Naive thymus-derived CD8-positive, alpha-beta T cell (primary cell): ENCODE measurements around the gene MRPL54. TPM values are rescaled to one million over a fixed set of nuclear protein-coding genes. Genes with fewer than 3 reads are reported as not detected.

ENCODE experiments used
- ATAC-seq, 2 donors: fragments of 150-1000 bp; cut with Tn5 transposase in 1 of 2; sonication (Bioruptor Pico), chemical (Tn5 transposase) in 1 of 2; 1 replicate in 1 of 2; 2 replicates in 1 of 2; pipeline ENCODE4 v1.10.0; 2021; ENCODE audit warnings: mild to moderate bottlenecking in 2 of 2, moderate library complexity in 2 of 2
- POLR2A ChIA-PET: fragments of 350-600 bp; sonication (Branson Sonifier 250); formaldehyde crosslinking; loops from one replicate; lab custom pipeline; 2021; ENCODE audit warnings: antibody characterized with exemption; lab: Charles Lee
- DNase-seq, 10 donors: peaks; one replicate each; pipeline versions ENCODE4 v3.0.0 to v3.0.0-alpha.2; 2020 to 2022
- H3K27ac Mint-ChIP-seq, 10 donors: one replicate each; pipeline ENCODE4 v1.8.0; 2020 to 2022; ENCODE audit warnings: mild to moderate bottlenecking in 10 of 10, mixed read lengths in 10 of 10, moderate library complexity in 4 of 10, inconsistent platforms in 1 of 10
- H3K27me3 Mint-ChIP-seq, 5 donors: one replicate each; pipeline ENCODE4 v1.8.0; 2021 to 2022; ENCODE audit warnings: mixed read lengths in 5 of 5
- H3K36me3 Mint-ChIP-seq, 3 donors: one replicate each; pipeline ENCODE4 v1.8.0; 2020 to 2022; ENCODE audit warnings: mixed read lengths in 3 of 3, mild to moderate bottlenecking in 2 of 3, inconsistent platforms in 1 of 3
- H3K4me1 Mint-ChIP-seq, 4 donors: one replicate each; pipeline ENCODE4 v1.8.0; 2021 to 2022; ENCODE audit warnings: mixed read lengths in 4 of 4
- H3K4me3 Mint-ChIP-seq, 10 donors: one replicate each; pipeline ENCODE4 v1.8.0; 2020 to 2022; ENCODE audit warnings: mild to moderate bottlenecking in 10 of 10, mixed read lengths in 10 of 10, moderate library complexity in 6 of 10, inconsistent platforms in 1 of 10
- H3K9me3 Mint-ChIP-seq, 9 donors: one replicate each; pipeline ENCODE4 v1.8.0; 2020 to 2022; ENCODE audit warnings: mixed read lengths in 9 of 9, mild to moderate bottlenecking in 3 of 9, inconsistent platforms in 1 of 9, moderate library complexity in 1 of 9
- polyA plus RNA-seq, 3 donors: library from polyadenylated mRNA; unstranded; fragments of 300-500 nt; fragmentation: Illumina TruSeq; gene quantifications; one replicate each; pipeline ENCODE4 v1.2.3, GENCODE V29; 2021
- total RNA-seq, 8 experiments: library from RNA in 2 of 8; stranded (reverse) in 2 of 8; gene quantifications; one replicate each; pipeline ENCODE4 v1.2.3 and lab custom pipeline; 2021 to 2026

Gene MRPL54
- total and polyA plus RNA-seq, 5 experiments from 2014 or later, result 51.6 to 168 (median 92.5) TPM

- POLR2A ChIA-PET, result interaction anchor here (0.6 to 1.6 kb wide), 4 partner anchors 8 to 227 kb away, joined by 3 to 8 read pairs (median 4); partner anchors contain the start of gene MRPL54
- Mint-ChIP-seq H3K27ac (peak overlapping the region in 1 of 10 donors; percentile 25), H3K36me3 (peaks cover 10 to 20% (median 12%) of the 10 kb centered on the region in 3 donors), H3K4me1 (peaks cover 7 to 17% (median 16%) of the 10 kb centered on the region in 4 donors), H3K27me3 (no peaks in the 10 kb centered on the region), H3K4me3 (no peak overlapping the region), H3K9me3 (peaks cover 0 to 28% (median 16%) of the 10 kb centered on the region in 9 donors)
- no peak for DNase-seq
- ATAC-seq, result no peak
Observed at GRCh38 chr19:3781603-3782002, 19.1 kb downstream of the MRPL54 start.

- POLR2A ChIA-PET, result interaction anchor here (0.7 to 1.6 kb wide), 4 partner anchors 14 to 39 kb away, joined by 3 to 5 read pairs (median 4); partner anchors contain the start of gene MRPL54
- peak overlapping the region in 4 of 10 donors; percentile 18 to 43 (median 32) for H3K4me3 Mint-ChIP-seq
- H3K27ac Mint-ChIP-seq, result peak overlapping the region in 3 of 10 donors; percentile 72 to 90 (median 73)
- H3K4me1 Mint-ChIP-seq, result peaks cover 6 to 22% (median 16%) of the 10 kb centered on the region in 4 donors
- peaks cover 0 to 28% (median 16%) of the 10 kb centered on the region in 9 donors for H3K9me3 Mint-ChIP-seq
- DNase-seq (no peak), ATAC-seq (no peak)
- peaks cover 10 to 20% (median 12%) of the 10 kb centered on the region in 3 donors for H3K36me3 Mint-ChIP-seq
- no peaks in the 10 kb centered on the region for H3K27me3 Mint-ChIP-seq
Observed at GRCh38 chr19:3782330-3782729, 19.8 kb downstream of the MRPL54 start.

GRCh38 chr19:3782903-3783302 is 20.4 kb downstream of the MRPL54 start:
- Mint-ChIP-seq H3K27ac (no peak overlapping the region), H3K4me3 (peak overlapping the region in 1 of 10 donors; percentile 20), H3K36me3 (peaks cover 10 to 20% (median 12%) of the 10 kb centered on the region in 3 donors), H3K27me3 (no peaks in the 10 kb centered on the region), H3K4me1 (peaks cover 6 to 26% (median 16%) of the 10 kb centered on the region in 4 donors), H3K9me3 (peaks cover 0 to 26% (median 16%) of the 10 kb centered on the region in 9 donors)
- no peak for DNase-seq
- POLR2A ChIA-PET, result interaction anchor here (0.7 to 1.5 kb wide), 3 partner anchors 29 to 39 kb away, joined by 3 to 7 read pairs (median 5); no protein-coding TSS in a partner anchor
- no peak for ATAC-seq

GRCh38 chr19:3783660-3784584 is 21.4 kb downstream of the MRPL54 start:
- H3K27ac Mint-ChIP-seq, result peak overlapping the region in 3 of 10 donors; percentile 56 to 93 (median 83)
- peak; percentile 33 to 55 for ATAC-seq
- peak in 8 of 10 donors; percentile 35 to 73 (median 48) for DNase-seq
- POLR2A ChIA-PET, result interaction anchor here (1.5 kb wide), 1 partner anchor 28 kb away, joined by 7 read pairs; no protein-coding TSS in a partner anchor
- H3K36me3 Mint-ChIP-seq, result peaks cover 10 to 20% (median 12%) of the 10 kb centered on the region in 3 donors
- H3K4me3 Mint-ChIP-seq, result peak overlapping the region; percentile 65 to 89 (median 82)
- H3K4me1 Mint-ChIP-seq, result peaks cover 6 to 30% (median 18%) of the 10 kb centered on the region in 4 donors
- peaks cover 0 to 26% (median 16%) of the 10 kb centered on the region in 9 donors for H3K9me3 Mint-ChIP-seq
- no peaks in the 10 kb centered on the region for H3K27me3 Mint-ChIP-seq

- peaks cover 0 to 26% (median 16%) of the 10 kb centered on the region in 9 donors for H3K9me3 Mint-ChIP-seq
- no peaks in the 10 kb centered on the region for H3K27me3 Mint-ChIP-seq
- ATAC-seq, result no peak
- peak overlapping the region; percentile 72 to 89 (median 82) for H3K4me3 Mint-ChIP-seq
- DNase-seq, result no peak
- POLR2A ChIA-PET, result interaction anchor here (1.4 to 1.5 kb wide), 2 partner anchors 22 to 28 kb away, joined by 7 read pairs; partner anchors contain the start of gene MRPL54
- peaks cover 9 to 37% (median 24%) of the 10 kb centered on the region in 4 donors for H3K4me1 Mint-ChIP-seq
- H3K27ac Mint-ChIP-seq, result peak overlapping the region in 7 of 10 donors; percentile 19 to 93 (median 66)
- peaks cover 10 to 20% (median 12%) of the 10 kb centered on the region in 3 donors for H3K36me3 Mint-ChIP-seq
Observed at GRCh38 chr19:3784607-3785450, 22.3 kb downstream of the MRPL54 start.

- ATAC-seq, result peak; percentile 55 to 57
- Mint-ChIP-seq H3K4me3 (peak overlapping the region; percentile 72 to 89 (median 82)), H3K4me1 (peaks cover 11 to 41% (median 25%) of the 10 kb centered on the region in 4 donors), H3K9me3 (peaks cover 0 to 26% (median 16%) of the 10 kb centered on the region in 9 donors), H3K36me3 (peaks cover 10 to 20% (median 12%) of the 10 kb centered on the region in 3 donors), H3K27ac (peak overlapping the region in 5 of 10 donors; percentile 29 to 77 (median 44)), H3K27me3 (no peaks in the 10 kb centered on the region)
- POLR2A ChIA-PET, result interaction anchor here (1.4 kb wide), 1 partner anchor 23 kb away, joined by 7 read pairs; the partner anchor contains the start of gene MRPL54
- peak in 3 of 10 donors; percentile 31 to 36 (median 35) for DNase-seq
Observed at GRCh38 chr19:3785451-3785937, 23.0 kb downstream of the MRPL54 start.

- Mint-ChIP-seq H3K27me3 (no peaks in the 10 kb centered on the region), H3K4me1 (peaks cover 12 to 42% (median 24%) of the 10 kb centered on the region in 4 donors), H3K4me3 (peak within 1 kb of the TSS; percentile 72 to 89 (median 82)), H3K27ac (peak within 1 kb of the TSS in 5 of 10 donors; percentile 29 to 77 (median 72)), H3K9me3 (peaks cover 0 to 23% (median 15%) of the 10 kb centered on the region in 9 donors), H3K36me3 (peaks cover 10 to 20% (median 12%) of the 10 kb centered on the region in 3 donors)
- DNase-seq (peak in 6 of 10 donors; percentile 22 to 45 (median 36)), ATAC-seq (peak; percentile 55 to 59)
- POLR2A ChIA-PET, result interaction anchor here (0.7 to 1.4 kb wide), 6 partner anchors 15 to 98 kb away, joined by 3 to 7 read pairs (median 3); partner anchors contain the start of genes APBA3 and MRPL54
Observed at GRCh38 chr19:3785938-3786824, 23.7 kb downstream of the MRPL54 start, which contains the start of gene MATK. Gene MATK (minus strand): TSS chr19:3786381. CDS start chr19:3785135, 1,246 bp downstream.

- ATAC-seq (no peak), DNase-seq (peak in 1 of 10 donors; percentile 43)
- Mint-ChIP-seq H3K9me3 (peaks cover 0 to 5% (median 0%) of the 10 kb centered on the region in 9 donors), H3K27me3 (no peaks in the 10 kb centered on the region), H3K36me3 (peaks cover 0 to 4% (median 0%) of the 10 kb centered on the region in 3 donors), H3K27ac (peak overlapping the region in 5 of 10 donors; percentile 4 to 95 (median 51)), H3K4me1 (peaks cover 9 to 37% (median 25%) of the 10 kb centered on the region in 4 donors), H3K4me3 (peak overlapping the region in 5 of 10 donors; percentile 20 to 78 (median 69))
- POLR2A ChIA-PET, result interaction anchor here (0.7 to 1.1 kb wide), 6 partner anchors 8 to 600 kb away, joined by 3 to 8 read pairs (median 4); partner anchors contain the start of gene APBA3
Observed at GRCh38 chr19:3788996-3789778, 26.7 kb downstream of the MRPL54 start.

- Mint-ChIP-seq H3K4me1 (peaks cover 6 to 34% (median 16%) of the 10 kb centered on the region in 4 donors), H3K27me3 (no peaks in the 10 kb centered on the region), H3K9me3 (peaks cover 0 to 5% (median 0%) of the 10 kb centered on the region in 9 donors), H3K4me3 (peak overlapping the region in 3 of 10 donors; percentile 21 to 74 (median 41)), H3K36me3 (peaks cover 0 to 4% (median 0%) of the 10 kb centered on the region in 3 donors), H3K27ac (peak overlapping the region in 5 of 10 donors; percentile 13 to 90 (median 27))
- POLR2A ChIA-PET, result interaction anchor here (0.7 to 1.1 kb wide), 2 partner anchors 9 to 25 kb away, joined by 3 to 8 read pairs; no protein-coding TSS in a partner anchor
- DNase-seq, result no peak
- ATAC-seq, result no peak
Observed at GRCh38 chr19:3790209-3790734, 27.8 kb downstream of the MRPL54 start.
